ENCODE measurements around the gene UGGT2.

DNA sequence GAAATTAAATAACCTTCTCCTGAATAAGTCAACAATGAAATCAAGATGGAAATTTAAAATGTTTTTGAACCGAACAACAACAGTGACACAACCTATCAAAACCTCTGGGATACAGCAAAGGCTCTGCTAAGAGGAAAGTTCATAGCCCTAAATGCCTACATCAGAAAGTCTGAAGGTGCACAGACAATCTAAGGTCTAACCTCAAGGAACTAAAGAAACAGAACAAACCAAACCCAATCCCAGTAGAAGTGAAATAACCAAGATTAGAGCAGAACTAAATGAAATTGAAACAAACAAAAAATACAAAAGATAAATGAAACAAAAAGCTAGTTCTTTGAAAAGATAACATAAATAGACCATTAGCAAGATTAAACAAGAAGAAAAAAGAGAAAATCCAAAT, 9.0 kb downstream of the UGGT2 start:
- TF ChIP-seq, protein P1, sequence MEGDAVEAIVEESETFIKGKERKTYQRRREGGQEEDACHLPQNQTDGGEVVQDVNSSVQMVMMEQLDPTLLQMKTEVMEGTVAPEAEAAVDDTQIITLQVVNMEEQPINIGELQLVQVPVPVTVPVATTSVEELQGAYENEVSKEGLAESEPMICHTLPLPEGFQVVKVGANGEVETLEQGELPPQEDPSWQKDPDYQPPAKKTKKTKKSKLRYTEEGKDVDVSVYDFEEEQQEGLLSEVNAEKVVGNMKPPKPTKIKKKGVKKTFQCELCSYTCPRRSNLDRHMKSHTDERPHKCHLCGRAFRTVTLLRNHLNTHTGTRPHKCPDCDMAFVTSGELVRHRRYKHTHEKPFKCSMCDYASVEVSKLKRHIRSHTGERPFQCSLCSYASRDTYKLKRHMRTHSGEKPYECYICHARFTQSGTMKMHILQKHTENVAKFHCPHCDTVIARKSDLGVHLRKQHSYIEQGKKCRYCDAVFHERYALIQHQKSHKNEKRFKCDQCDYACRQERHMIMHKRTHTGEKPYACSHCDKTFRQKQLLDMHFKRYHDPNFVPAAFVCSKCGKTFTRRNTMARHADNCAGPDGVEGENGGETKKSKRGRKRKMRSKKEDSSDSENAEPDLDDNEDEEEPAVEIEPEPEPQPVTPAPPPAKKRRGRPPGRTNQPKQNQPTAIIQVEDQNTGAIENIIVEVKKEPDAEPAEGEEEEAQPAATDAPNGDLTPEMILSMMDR (IDR thresholded peaks at IDR 0.05; ENCODE audit: low read depth, low read length, poor library complexity, severe bottlenecking) = no peak
- no peak for TF ChIP-seq EZH2phosphoT487 (IDR thresholded peaks at IDR 0.05; ENCODE audit: borderline replicate concordance, low read length)

Data from DOHH2 (cell line).